Hepatocyte (in vitro differentiated cells): ENCODE data around the gene CCDC174. TPM values are rescaled to one million over a fixed set of nuclear protein-coding genes. Genes with fewer than 3 reads are reported as not detected.

Experiments used
- DNase-seq: peaks from one replicate; pipeline ENCODE4 v3.0.0-alpha.2; 2016; ENCODE audit warnings: low spot score
- H2AFZ ChIP-seq: fragments of 200-600 bp; sonication (generic); 2 replicates; pipeline ENCODE4 v1.6.0; 2016; ENCODE audit warnings: antibody characterized with exemption, mild to moderate bottlenecking
- H3K27ac ChIP-seq: fragments of 200-600 bp; sonication (generic); 2 replicates; pipeline ENCODE4 v1.5.1; 2016; ENCODE audit warnings: mild to moderate bottlenecking
- H3K27me3 ChIP-seq: fragments of 200-600 bp; sonication (generic); 2 replicates; pipeline ENCODE4 v1.6.1; 2016
- H3K36me3 ChIP-seq: fragments of 200-600 bp; sonication (generic); replicated peaks from 2 replicates; pipeline ENCODE4 v1.5.1; 2016; ENCODE audit warnings: low read depth; ENCODE audit not compliant: insufficient read depth
- H3K4me1 ChIP-seq: fragments of 200-600 bp; sonication (generic); 2 replicates; pipeline ENCODE4 v1.5.1; 2016; ENCODE audit warnings: mild to moderate bottlenecking, moderate library complexity; ENCODE audit not compliant: insufficient read depth
- H3K4me2 ChIP-seq: fragments of 200-600 bp; sonication (generic); 2 replicates; pipeline ENCODE4 v1.6.0; 2016
- H3K4me3 ChIP-seq: fragments of 200-600 bp; sonication (generic); 2 replicates; pipeline ENCODE4 v1.5.1; 2016; ENCODE audit warnings: mild to moderate bottlenecking
- H3K79me2 ChIP-seq: fragments of 200-600 bp; sonication (generic); 2 replicates; pipeline ENCODE4 v1.6.0; 2017; ENCODE audit warnings: mild to moderate bottlenecking
- H3K9me2 ChIP-seq: fragments of 200-600 bp; sonication (generic); replicated peaks from 2 replicates; pipeline ENCODE4 v1.6.0; 2017; ENCODE audit warnings: mild to moderate bottlenecking; ENCODE audit not compliant: insufficient read depth
- H3K9me3 ChIP-seq: fragments of 200-600 bp; sonication (generic); 2 replicates; pipeline ENCODE4 v1.5.1; 2016; ENCODE audit warnings: low read depth, mild to moderate bottlenecking
- H4K20me1 ChIP-seq: fragments of 200-600 bp; sonication (generic); 2 replicates; pipeline ENCODE4 v1.6.0; 2016; ENCODE audit warnings: mild to moderate bottlenecking; ENCODE audit not compliant: insufficient read depth, poor library complexity, severe bottlenecking
- CTCF ChIP-seq: fragments of 200-600 bp; sonication (generic); IDR thresholded peaks from 2 replicates; pipeline ENCODE4 v1.5.1; 2016; ENCODE audit warnings: antibody characterized with exemption, mild to moderate bottlenecking; ENCODE audit not compliant: poor library complexity
- EZH2 ChIP-seq: fragments of 200-600 bp; sonication (generic); IDR thresholded peaks from 2 replicates; pipeline ENCODE4 v1.6.1; 2016; ENCODE audit warnings: antibody characterized with exemption, mild to moderate bottlenecking, borderline replicate concordance
- EZH2phosphoT487 ChIP-seq: fragments of 200-600 bp; sonication (generic); IDR thresholded peaks from one replicate; pipeline ENCODE4 v1.6.1; 2018; ENCODE audit warnings: antibody characterized with exemption, mild to moderate bottlenecking, low read depth, moderate library complexity; ENCODE audit not compliant: unreplicated experiment, severe bottlenecking
- WGBS: methylation state at CpG from one replicate; pipeline ENCODE4 v1.1.6; 2016; ENCODE audit warnings: low lambda C conversion rate; ENCODE audit errors: missing lambda C conversion rate; 5-methylcytosine and 5-hydroxymethylcytosine counted together
- polyA plus RNA-seq: library from polyadenylated mRNA; unstranded; fragments of >200 nt; fragmentation: Nextera tagmentation; extraction: Ambion mirVana; gene quantifications from 2 replicates; pipeline ENCODE4 v1.2.1, GENCODE V29; 2016
- total RNA-seq: library from RNA; depleted of rRNA; stranded (reverse); fragments of >200 nt; gene quantifications from 2 replicates; pipeline ENCODE4 v1.2.3, GENCODE V29; 2014

CCDC174 gene
- total and polyA plus RNA-seq, 2 experiments from 2014 or later: 18.6 to 23.6 TPM

GRCh38 chr3:14636496-14637087 lies 15.0 kb upstream of the CCDC174 start:
- no peak overlapping the region for H2AFZ ChIP-seq
- no peak overlapping the region for H3K4me2 ChIP-seq
- 63% methylated on average over 4 of the region's 4 CpGs for WGBS
- TF ChIP-seq EZH2: no peak
- no peak for TF ChIP-seq CTCF
- TF ChIP-seq EZH2phosphoT487: no peak
- H3K79me2 ChIP-seq: no peaks in the 10 kb centered on the region
- H4K20me1 ChIP-seq: no peaks in the 10 kb centered on the region
- no peak overlapping the region for H3K27ac ChIP-seq
- H3K4me1 ChIP-seq: peaks cover 2% of the 10 kb centered on the region
- H3K4me3 ChIP-seq: no peak overlapping the region
- H3K27me3 ChIP-seq: no peaks in the 10 kb centered on the region
- no peaks in the 10 kb centered on the region for H3K9me2 ChIP-seq
- no peaks in the 10 kb centered on the region for H3K36me3 ChIP-seq
- H3K9me3 ChIP-seq: no peaks in the 10 kb centered on the region
- no peak for DNase-seq

GRCh38 chr3:14640157-14640562 lies 11.4 kb upstream of the CCDC174 start:
- Histone ChIP-seq H3K9me2 (no peaks in the 10 kb centered on the region), H3K4me1 (no peaks in the 10 kb centered on the region), H3K4me2 (no peak overlapping the region), H2AFZ (no peak overlapping the region), H3K27ac (no peak overlapping the region), H3K79me2 (no peaks in the 10 kb centered on the region), H3K4me3 (no peak overlapping the region), H4K20me1 (no peaks in the 10 kb centered on the region), H3K9me3 (no peaks in the 10 kb centered on the region), H3K27me3 (peaks cover 4% of the 10 kb centered on the region), H3K36me3 (no peaks in the 10 kb centered on the region)
- no peak for TF ChIP-seq EZH2
- no peak for TF ChIP-seq CTCF
- no peak for TF ChIP-seq EZH2phosphoT487
- WGBS: 71% methylated on average over 10 of the region's 10 CpGs
- no peak for DNase-seq

- Histone ChIP-seq H3K4me1 (no peaks in the 10 kb centered on the region), H3K36me3 (no peaks in the 10 kb centered on the region), H3K4me3 (no peak overlapping the region), H3K27me3 (peaks cover 4% of the 10 kb centered on the region), H3K9me2 (no peaks in the 10 kb centered on the region), H3K79me2 (no peaks in the 10 kb centered on the region), H3K9me3 (no peaks in the 10 kb centered on the region), H3K4me2 (no peak overlapping the region), H3K27ac (no peak overlapping the region), H2AFZ (no peak overlapping the region), H4K20me1 (no peaks in the 10 kb centered on the region)
- DNase-seq: no peak
- no peak for TF ChIP-seq CTCF
- TF ChIP-seq EZH2phosphoT487: no peak
- no peak for TF ChIP-seq EZH2
- WGBS: 37% methylated on average over 2 of the region's 2 CpGs
Measured at GRCh38 chr3:14640734-14641133, 10.8 kb upstream of the CCDC174 start.

GRCh38 chr3:14641346-14641745 lies 10.2 kb upstream of the CCDC174 start:
- Histone ChIP-seq H3K9me2 (no peaks in the 10 kb centered on the region), H3K79me2 (no peaks in the 10 kb centered on the region), H2AFZ (no peak overlapping the region), H3K27ac (no peak overlapping the region), H3K36me3 (no peaks in the 10 kb centered on the region), H3K4me3 (no peak overlapping the region), H4K20me1 (no peaks in the 10 kb centered on the region), H3K27me3 (peaks cover 4% of the 10 kb centered on the region), H3K9me3 (no peaks in the 10 kb centered on the region), H3K4me1 (no peaks in the 10 kb centered on the region), H3K4me2 (no peak overlapping the region)
- 100% methylated on average over 4 of the region's 4 CpGs for WGBS
- TF ChIP-seq CTCF (no peak), EZH2 (no peak), EZH2phosphoT487 (no peak)
- DNase-seq: no peak
